ENCODE results near the gene RAB4B.
A peak's percentile ranks its signal among the peaks of the same experiment; 100 is the strongest.

The RAB4B gene

DNA sequence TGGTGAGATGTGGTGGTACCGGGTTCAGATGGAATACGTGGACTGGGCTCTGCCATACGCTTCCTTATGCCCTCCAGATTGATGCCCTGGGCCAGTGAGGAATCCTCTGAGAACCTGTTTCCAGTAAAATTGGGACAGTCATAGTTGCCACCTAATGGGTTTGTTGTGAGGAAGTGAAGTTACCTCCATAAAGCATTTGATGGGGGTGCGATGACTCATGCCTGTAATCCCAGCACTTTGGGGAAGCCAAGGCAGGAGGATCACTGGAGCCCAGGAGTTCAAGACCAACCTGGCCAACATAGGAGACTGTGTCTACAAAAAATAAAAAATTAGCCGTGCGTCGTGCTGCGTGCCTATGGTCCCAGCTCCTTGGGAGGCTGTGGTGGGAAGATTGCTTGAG lies 22.3 kb upstream of the RAB4B start:
- Histone ChIP-seq H3K27me3 (ENCODE audit: insufficient read depth, poor library complexity, severe bottlenecking) (no peaks in the 10 kb centered on the region), H3K27ac (ENCODE audit: poor library complexity, severe bottlenecking) (peak overlapping the region; percentile 19), H3K36me3 (ENCODE audit: low read depth) (peaks cover 83% of the 10 kb centered on the region), H3K4me1 (ENCODE audit: insufficient read depth, poor library complexity, severe bottlenecking) (peaks cover 19% of the 10 kb centered on the region), H3K9me3 (ENCODE audit: severe bottlenecking) (no peaks in the 10 kb centered on the region), H3K4me3 (ENCODE audit: severe bottlenecking) (no peak overlapping the region)
- ATAC-seq (ENCODE audit: low read depth) = no peak
- TF ChIP-seq CTCF (IDR thresholded peaks at IDR 0.05; ENCODE audit: poor library complexity, severe bottlenecking) = no peak
- DNase-seq (ENCODE audit: low spot score) = no peak

DNA sequence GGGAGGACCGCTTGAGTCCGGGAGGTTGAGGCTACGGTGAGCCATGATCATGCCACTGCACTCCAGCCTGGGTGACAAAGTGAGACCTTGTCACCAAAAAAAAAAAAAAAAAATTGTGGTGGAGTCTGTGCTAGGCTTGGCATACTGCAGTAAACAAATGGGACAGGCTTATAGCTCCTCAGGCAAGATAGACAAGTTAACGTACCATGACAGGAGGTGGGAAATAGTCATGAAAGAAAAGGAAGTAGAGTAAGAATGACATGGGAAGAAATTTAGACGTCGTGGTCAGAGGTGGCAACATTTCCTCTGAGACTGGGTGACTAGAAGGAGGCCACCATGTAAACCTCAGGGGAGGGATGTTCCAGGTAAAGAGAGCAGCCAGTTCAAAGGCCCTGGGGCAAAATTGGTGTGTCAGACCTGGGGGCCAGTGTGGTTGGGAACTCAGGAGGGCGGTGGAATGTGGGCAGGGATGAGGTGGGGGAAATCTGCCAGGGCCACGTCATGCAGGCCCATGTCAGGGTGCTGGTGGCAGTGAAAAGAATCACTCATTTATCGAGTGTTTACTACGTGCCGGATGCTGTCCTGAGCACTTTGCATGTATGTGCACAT lies 21.4 kb upstream of the RAB4B start:
- peak; percentile 62 for ATAC-seq (ENCODE audit: low read depth)
- TF ChIP-seq CTCF (IDR thresholded peaks at IDR 0.05; ENCODE audit: poor library complexity, severe bottlenecking) = no peak
- DNase-seq (ENCODE audit: low spot score) = no peak
- no peaks in the 10 kb centered on the region for H3K9me3 ChIP-seq (ENCODE audit: severe bottlenecking)
- peaks cover 19% of the 10 kb centered on the region for H3K4me1 ChIP-seq (ENCODE audit: insufficient read depth, poor library complexity, severe bottlenecking)
- H3K27ac ChIP-seq (ENCODE audit: poor library complexity, severe bottlenecking) = peak overlapping the region; percentile 19
- no peaks in the 10 kb centered on the region for H3K27me3 ChIP-seq (ENCODE audit: insufficient read depth, poor library complexity, severe bottlenecking)
- H3K4me3 ChIP-seq (ENCODE audit: severe bottlenecking) = no peak overlapping the region
- H3K36me3 ChIP-seq (ENCODE audit: low read depth) = peaks cover 91% of the 10 kb centered on the region

DNA sequence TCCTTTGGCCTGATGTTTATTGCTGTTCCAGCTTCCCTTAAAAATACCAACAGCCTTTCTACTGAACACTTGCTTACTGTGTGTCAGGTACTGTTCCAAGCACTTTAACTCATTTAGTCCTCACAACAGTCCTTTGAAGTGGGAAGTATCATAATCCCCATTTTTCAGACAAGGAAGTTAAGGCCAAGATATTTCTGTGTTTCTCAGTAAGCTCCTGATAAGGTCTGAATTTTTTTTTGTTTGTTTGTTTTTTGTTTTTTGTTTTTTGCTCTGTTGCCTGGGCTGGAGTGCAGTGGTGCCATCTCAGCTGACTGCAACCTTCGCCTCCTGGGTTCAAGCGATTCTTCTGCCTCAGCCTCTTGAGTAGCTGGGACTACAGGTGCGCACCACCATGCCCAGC lies 19.6 kb upstream of the RAB4B start:
- TF ChIP-seq CTCF (IDR thresholded peaks at IDR 0.05; ENCODE audit: poor library complexity, severe bottlenecking) = no peak
- peaks cover 16% of the 10 kb centered on the region for H3K4me1 ChIP-seq (ENCODE audit: insufficient read depth, poor library complexity, severe bottlenecking)
- no peaks in the 10 kb centered on the region for H3K9me3 ChIP-seq (ENCODE audit: severe bottlenecking)
- ATAC-seq (ENCODE audit: low read depth) (no peak), DNase-seq (ENCODE audit: low spot score) (no peak)
- peaks cover 95% of the 10 kb centered on the region for H3K36me3 ChIP-seq (ENCODE audit: low read depth)
- no peaks in the 10 kb centered on the region for H3K27me3 ChIP-seq (ENCODE audit: insufficient read depth, poor library complexity, severe bottlenecking)
- no peak overlapping the region for H3K27ac ChIP-seq (ENCODE audit: poor library complexity, severe bottlenecking)
- no peak overlapping the region for H3K4me3 ChIP-seq (ENCODE audit: severe bottlenecking)

GRCh38 chr19:40759352-40759751 lies 18.7 kb upstream of the RAB4B start:
- no peak for DNase-seq (ENCODE audit: low spot score)
- no peak for TF ChIP-seq CTCF (IDR thresholded peaks at IDR 0.05; ENCODE audit: poor library complexity, severe bottlenecking)
- Histone ChIP-seq H3K36me3 (ENCODE audit: low read depth) (peaks cover 98% of the 10 kb centered on the region), H3K4me3 (ENCODE audit: severe bottlenecking) (no peak overlapping the region), H3K4me1 (ENCODE audit: insufficient read depth, poor library complexity, severe bottlenecking) (peaks cover 13% of the 10 kb centered on the region), H3K27me3 (ENCODE audit: insufficient read depth, poor library complexity, severe bottlenecking) (no peaks in the 10 kb centered on the region), H3K9me3 (ENCODE audit: severe bottlenecking) (no peaks in the 10 kb centered on the region), H3K27ac (ENCODE audit: poor library complexity, severe bottlenecking) (no peak overlapping the region)
- ATAC-seq (ENCODE audit: low read depth) = no peak

GRCh38 chr19:40762754-40763470 lies 15.1 kb upstream of the RAB4B start:
- no peak for TF ChIP-seq CTCF (IDR thresholded peaks at IDR 0.05; ENCODE audit: poor library complexity, severe bottlenecking)
- H3K9me3 ChIP-seq (ENCODE audit: severe bottlenecking) = no peaks in the 10 kb centered on the region
- ATAC-seq (ENCODE audit: low read depth) = no peak
- H3K27me3 ChIP-seq (ENCODE audit: insufficient read depth, poor library complexity, severe bottlenecking) = no peaks in the 10 kb centered on the region
- H3K27ac ChIP-seq (ENCODE audit: poor library complexity, severe bottlenecking) = no peak overlapping the region
- peaks cover 83% of the 10 kb centered on the region for H3K36me3 ChIP-seq (ENCODE audit: low read depth)
- no peak overlapping the region for H3K4me3 ChIP-seq (ENCODE audit: severe bottlenecking)
- DNase-seq (ENCODE audit: low spot score) = no peak
- no peaks in the 10 kb centered on the region for H3K4me1 ChIP-seq (ENCODE audit: insufficient read depth, poor library complexity, severe bottlenecking)

All from RWPE2 (cell line).